H9 (cell line): Measurements from ENCODE around the gene SUV39H1. TPM values are rescaled to one million over a fixed set of nuclear protein-coding genes. Genes with fewer than 3 reads are reported as not detected.

ENCODE experiments used
- DNase-seq: peaks from one replicate; pipeline ENCODE4 v3.0.0-alpha.2; 2017
- H2AFZ ChIP-seq: one replicate; pipeline ENCODE4 v1.6.1; 2013; ENCODE audit warnings: mild to moderate bottlenecking, low read length, control low read depth, moderate library complexity
- H2AK5ac ChIP-seq: 2 replicates; pipeline ENCODE4 v1.6.1; 2013; ENCODE audit warnings: low read length, control low read depth, mixed read lengths; ENCODE audit not compliant: insufficient read length
- H2BK120ac ChIP-seq: one replicate; pipeline ENCODE4 v1.6.1; 2013; ENCODE audit warnings: low read depth, mild to moderate bottlenecking, low read length, control low read depth, inconsistent platforms; ENCODE audit not compliant: poor library complexity, severe bottlenecking
- H2BK12ac ChIP-seq: 2 replicates; pipeline ENCODE4 v1.6.1; 2013; ENCODE audit warnings: low read length, control low read depth, mixed read lengths, low read depth; ENCODE audit not compliant: insufficient read length
- H2BK15ac ChIP-seq: 2 replicates; pipeline ENCODE4 v1.6.1; 2013; ENCODE audit warnings: low read depth, low read length, control low read depth
- H2BK20ac ChIP-seq: one replicate; pipeline ENCODE4 v1.6.1; 2013; ENCODE audit warnings: low read depth, mild to moderate bottlenecking, low read length, control low read depth, inconsistent platforms; ENCODE audit not compliant: poor library complexity, severe bottlenecking
- H2BK5ac ChIP-seq: 2 replicates; pipeline ENCODE4 v1.6.1; 2013; ENCODE audit warnings: low read length, control low read depth, mixed read lengths; ENCODE audit not compliant: insufficient read length
- H3K14ac ChIP-seq: 2 replicates; pipeline ENCODE4 v1.6.1; 2013; ENCODE audit warnings: low read length, control low read depth; ENCODE audit not compliant: insufficient read depth
- H3K18ac ChIP-seq: 2 replicates; pipeline ENCODE4 v1.6.1; 2013; ENCODE audit warnings: low read depth, mild to moderate bottlenecking, mixed read lengths, low read length, control low read depth; ENCODE audit not compliant: insufficient read length
- H3K23ac ChIP-seq: 2 replicates; pipeline ENCODE4 v1.6.1; 2013; ENCODE audit warnings: low read length, control low read depth, mixed read lengths, low read depth; ENCODE audit not compliant: insufficient read length
- H3K23me2 ChIP-seq: 2 replicates; pipeline ENCODE4 v1.6.1; 2013; ENCODE audit warnings: low read depth, mild to moderate bottlenecking, mixed read lengths, low read length, control low read depth; ENCODE audit not compliant: insufficient read length, poor library complexity, severe bottlenecking
- H3K27ac ChIP-seq: 2 replicates; pipeline ENCODE4 v1.5.1; 2013; ENCODE audit warnings: low read length, control low read depth, mixed read lengths, low read depth; ENCODE audit not compliant: insufficient read length
- H3K27me3 ChIP-seq: 2 replicates; pipeline ENCODE4 v1.6.1; 2013; ENCODE audit warnings: low read length, control low read depth, inconsistent platforms; ENCODE audit not compliant: insufficient read depth
- H3K4ac ChIP-seq: 2 replicates; pipeline ENCODE4 v1.6.1; 2013; ENCODE audit warnings: low read depth, mild to moderate bottlenecking, control low read depth, inconsistent platforms, low read length, moderate library complexity
- H3K4me1 ChIP-seq: 2 replicates; pipeline ENCODE4 v1.6.1; 2013; ENCODE audit warnings: low read length, control low read depth, inconsistent platforms; ENCODE audit not compliant: insufficient read depth
- H3K4me2 ChIP-seq: 2 replicates; pipeline ENCODE4 v1.6.1; 2013; ENCODE audit warnings: low read length, control low read depth, mixed read lengths; ENCODE audit not compliant: insufficient read length, insufficient read depth
- H3K56ac ChIP-seq: 2 replicates; pipeline ENCODE4 v1.6.1; 2013; ENCODE audit warnings: low read depth, mild to moderate bottlenecking, mixed read lengths, low read length, control low read depth; ENCODE audit not compliant: insufficient read length
- H3K79me1 ChIP-seq: 2 replicates; pipeline ENCODE4 v1.6.1; 2013; ENCODE audit warnings: low read depth, mild to moderate bottlenecking, moderate library complexity, low read length, control low read depth, inconsistent platforms; ENCODE audit not compliant: insufficient read depth, poor library complexity, severe bottlenecking
- H3K79me2 ChIP-seq: 2 replicates; pipeline ENCODE4 v1.6.1; 2013; ENCODE audit warnings: low read length, control low read depth, inconsistent platforms; ENCODE audit not compliant: insufficient read depth
- H3K9ac ChIP-seq: 2 replicates; pipeline ENCODE4 v1.6.1; 2013; ENCODE audit warnings: low read length, control low read depth, mixed read lengths; ENCODE audit not compliant: insufficient read length; ENCODE audit errors: extremely low read depth
- H3K9me3 ChIP-seq: one replicate; pipeline ENCODE4 v1.6.1; 2013; ENCODE audit warnings: low read depth, low read length, inconsistent platforms; ENCODE audit not compliant: control insufficient read depth
- H3T11ph ChIP-seq: one replicate; pipeline ENCODE4 v1.6.1; 2013; ENCODE audit warnings: mild to moderate bottlenecking, low read length, control low read depth, inconsistent platforms
- H4K20me1 ChIP-seq: one replicate; pipeline ENCODE4 v1.6.1; 2013; ENCODE audit not compliant: control insufficient read depth, insufficient read length, insufficient read depth
- H4K5ac ChIP-seq: 2 replicates; pipeline ENCODE4 v1.6.1; 2013; ENCODE audit warnings: low read depth, mild to moderate bottlenecking, mixed read lengths, low read length, control low read depth; ENCODE audit not compliant: insufficient read length
- H4K8ac ChIP-seq: replicated peaks from 2 replicates; pipeline ENCODE4 v1.6.1; 2013; ENCODE audit warnings: low read length, control low read depth, mixed read lengths, low read depth; ENCODE audit not compliant: insufficient read length
- H4K91ac ChIP-seq: 2 replicates; pipeline ENCODE4 v1.6.1; 2013; ENCODE audit warnings: low read depth, mild to moderate bottlenecking, moderate library complexity, mixed read lengths, low read length, control low read depth; ENCODE audit not compliant: insufficient read length
- H3K27ac Mint-ChIP-seq, 3 experiments: 2 replicates in 2 of 3; 3 replicates in 1 of 3; pipeline ENCODE4 v1.8.0; 2020 to 2021; ENCODE audit warnings: mixed read lengths in 3 of 3, mild to moderate bottlenecking in 1 of 3, moderate library complexity in 1 of 3
- H3K27me3 Mint-ChIP-seq: 2 replicates; pipeline ENCODE4 v1.8.0; 2021; ENCODE audit warnings: low read depth, mild to moderate bottlenecking, moderate library complexity, mixed read lengths
- H3K36me3 Mint-ChIP-seq, 3 experiments: 2 replicates in 2 of 3; 3 replicates in 1 of 3; pipeline ENCODE4 v1.8.0; 2020 to 2021; ENCODE audit warnings: low read depth in 3 of 3, mixed read lengths in 3 of 3; ENCODE audit not compliant: insufficient read depth in 1 of 3
- H3K4me1 Mint-ChIP-seq, 2 experiments: 2 replicates each; pipeline ENCODE4 v1.8.0; 2020; ENCODE audit warnings: mixed read lengths in 2 of 2
- H3K4me3 Mint-ChIP-seq, 2 experiments: 2 replicates in 1 of 2; 3 replicates in 1 of 2; pipeline ENCODE4 v1.8.0; 2020 to 2021; ENCODE audit warnings: mild to moderate bottlenecking in 2 of 2, mixed read lengths in 2 of 2, moderate library complexity in 1 of 2
- H3K9me3 Mint-ChIP-seq, 2 experiments: 2 replicates in 1 of 2; 3 replicates in 1 of 2; pipeline ENCODE4 v1.8.0; 2020; ENCODE audit warnings: mild to moderate bottlenecking in 2 of 2, mixed read lengths in 2 of 2, moderate library complexity in 1 of 2
- CTCF ChIP-seq: fragments of 200-600 bp; sonication (generic); conservative IDR thresholded peaks from 3 replicates; pipeline ENCODE4 v1.8.0; 2021; ENCODE audit warnings: antibody characterized with exemption, mild to moderate bottlenecking
- WGBS: extraction: QIAGEN DNeasy Blood & Tissue Kit; methylation state at CpG from one replicate; pipeline ENCODE4 v1.1.7; 2013; ENCODE audit warnings: missing lambda C conversion rate, low lambda C conversion rate, mixed read lengths; ENCODE audit not compliant: insufficient read length; ENCODE audit errors: extremely low coverage; 5-methylcytosine and 5-hydroxymethylcytosine counted together
- total RNA-seq: library from RNA; stranded (reverse); gene quantifications from 2 replicates; pipeline ENCODE4 v1.2.1, GENCODE V29; 2021

The SUV39H1 gene
- total RNA-seq, 1 experiment from 2014 or later, result 16.2 TPM

GRCh38 chrX:48703642-48704481 is 7.3 kb downstream of the SUV39H1 start:
- no peak overlapping the region for H2BK5ac ChIP-seq
- no peaks in the 10 kb centered on the region for H3K27me3 ChIP-seq
- no peak overlapping the region for H2BK12ac ChIP-seq
- no peaks in the 10 kb centered on the region for H3K4me1 ChIP-seq
- no peak overlapping the region for H3K4me3 Mint-ChIP-seq
- peaks cover 81 to 88% of the 10 kb centered on the region in 2 experiments for H3K9me3 Mint-ChIP-seq
- no CpG with 5 or more reads among the region's 4 CpGs for WGBS
- no peak overlapping the region for H3K56ac ChIP-seq
- no peaks in the 10 kb centered on the region for H3K79me1 ChIP-seq
- no peaks in the 10 kb centered on the region; the same call in 1 of the 2 replicates for H3K27me3 Mint-ChIP-seq
- peaks cover 48% of the 10 kb centered on the region for H3K9me3 ChIP-seq
- H3K9ac ChIP-seq, result no peak overlapping the region
- no peak overlapping the region for H3K14ac ChIP-seq
- H2AK5ac ChIP-seq, result no peak overlapping the region
- no peaks in the 10 kb centered on the region for H4K20me1 ChIP-seq
- no peak overlapping the region for H2BK120ac ChIP-seq
- H4K5ac ChIP-seq, result no peak overlapping the region
- H2BK15ac ChIP-seq, result no peak overlapping the region
- H3K18ac ChIP-seq, result no peak overlapping the region
- no peak overlapping the region for H3K4me2 ChIP-seq
- no peak overlapping the region for H2BK20ac ChIP-seq
- H4K8ac ChIP-seq, result no peak overlapping the region
- no peak overlapping the region for H4K91ac ChIP-seq
- no peaks in the 10 kb centered on the region for H3K79me2 ChIP-seq
- no peak for DNase-seq
- TF ChIP-seq CTCF, result no peak
- H3K36me3 Mint-ChIP-seq, result peaks cover 46 to 82% (median 78%) of the 10 kb centered on the region in 3 experiments
- no peak overlapping the region for H3K4ac ChIP-seq
- no peak overlapping the region for H3K23ac ChIP-seq
- H3T11ph ChIP-seq, result no peak overlapping the region
- peaks cover 5 to 9% of the 10 kb centered on the region in 2 experiments for H3K4me1 Mint-ChIP-seq
- no peak overlapping the region for H2AFZ ChIP-seq
- H3K27ac Mint-ChIP-seq, result no peak overlapping the region
- no peak overlapping the region for H3K27ac ChIP-seq
- no peaks in the 10 kb centered on the region for H3K23me2 ChIP-seq
